ENCODE measurements around the gene CACNA1H.

Gene CACNA1H

DNA sequence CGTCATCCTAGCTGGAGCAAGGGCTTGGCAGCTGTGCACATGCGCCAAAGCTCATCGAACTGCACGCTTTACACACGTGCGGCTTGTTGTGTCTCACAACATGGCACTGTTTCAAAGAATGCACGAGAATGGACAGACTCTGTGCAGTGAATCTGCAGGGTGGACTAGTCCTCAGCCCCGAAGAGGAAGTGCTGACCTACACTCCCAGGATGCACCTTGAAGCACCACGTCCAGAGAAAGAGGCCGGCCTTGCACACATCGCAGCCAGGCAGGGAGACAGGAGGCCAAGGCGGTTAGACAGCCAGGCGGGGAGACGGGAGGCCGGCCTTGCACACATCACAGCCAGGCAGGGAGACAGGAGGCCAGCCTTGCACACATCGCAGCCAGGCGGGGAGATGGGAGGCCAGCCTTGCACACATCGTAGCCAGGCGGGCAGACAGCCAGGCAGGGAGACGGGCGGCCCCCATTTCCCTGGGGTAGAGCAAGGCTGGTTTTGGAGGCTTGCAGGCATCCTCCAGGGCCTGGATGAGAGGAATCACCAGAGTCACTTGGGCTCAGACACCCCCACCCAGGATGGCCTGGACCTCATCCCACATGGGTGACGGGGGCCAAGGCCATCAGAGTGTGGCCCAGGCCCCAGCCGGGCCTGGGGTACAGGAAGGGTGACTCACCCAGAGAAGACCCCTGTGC lies 9.0 kb upstream of the CACNA1H start:
- H3K27ac ChIP-seq: no peak overlapping the region
- TF ChIP-seq, protein P1, sequence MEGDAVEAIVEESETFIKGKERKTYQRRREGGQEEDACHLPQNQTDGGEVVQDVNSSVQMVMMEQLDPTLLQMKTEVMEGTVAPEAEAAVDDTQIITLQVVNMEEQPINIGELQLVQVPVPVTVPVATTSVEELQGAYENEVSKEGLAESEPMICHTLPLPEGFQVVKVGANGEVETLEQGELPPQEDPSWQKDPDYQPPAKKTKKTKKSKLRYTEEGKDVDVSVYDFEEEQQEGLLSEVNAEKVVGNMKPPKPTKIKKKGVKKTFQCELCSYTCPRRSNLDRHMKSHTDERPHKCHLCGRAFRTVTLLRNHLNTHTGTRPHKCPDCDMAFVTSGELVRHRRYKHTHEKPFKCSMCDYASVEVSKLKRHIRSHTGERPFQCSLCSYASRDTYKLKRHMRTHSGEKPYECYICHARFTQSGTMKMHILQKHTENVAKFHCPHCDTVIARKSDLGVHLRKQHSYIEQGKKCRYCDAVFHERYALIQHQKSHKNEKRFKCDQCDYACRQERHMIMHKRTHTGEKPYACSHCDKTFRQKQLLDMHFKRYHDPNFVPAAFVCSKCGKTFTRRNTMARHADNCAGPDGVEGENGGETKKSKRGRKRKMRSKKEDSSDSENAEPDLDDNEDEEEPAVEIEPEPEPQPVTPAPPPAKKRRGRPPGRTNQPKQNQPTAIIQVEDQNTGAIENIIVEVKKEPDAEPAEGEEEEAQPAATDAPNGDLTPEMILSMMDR (IDR thresholded peaks at IDR 0.05): no peak
- TF ChIP-seq ZFX (IDR thresholded peaks at IDR 0.05; ENCODE audit: borderline replicate concordance): no peak

DNA sequence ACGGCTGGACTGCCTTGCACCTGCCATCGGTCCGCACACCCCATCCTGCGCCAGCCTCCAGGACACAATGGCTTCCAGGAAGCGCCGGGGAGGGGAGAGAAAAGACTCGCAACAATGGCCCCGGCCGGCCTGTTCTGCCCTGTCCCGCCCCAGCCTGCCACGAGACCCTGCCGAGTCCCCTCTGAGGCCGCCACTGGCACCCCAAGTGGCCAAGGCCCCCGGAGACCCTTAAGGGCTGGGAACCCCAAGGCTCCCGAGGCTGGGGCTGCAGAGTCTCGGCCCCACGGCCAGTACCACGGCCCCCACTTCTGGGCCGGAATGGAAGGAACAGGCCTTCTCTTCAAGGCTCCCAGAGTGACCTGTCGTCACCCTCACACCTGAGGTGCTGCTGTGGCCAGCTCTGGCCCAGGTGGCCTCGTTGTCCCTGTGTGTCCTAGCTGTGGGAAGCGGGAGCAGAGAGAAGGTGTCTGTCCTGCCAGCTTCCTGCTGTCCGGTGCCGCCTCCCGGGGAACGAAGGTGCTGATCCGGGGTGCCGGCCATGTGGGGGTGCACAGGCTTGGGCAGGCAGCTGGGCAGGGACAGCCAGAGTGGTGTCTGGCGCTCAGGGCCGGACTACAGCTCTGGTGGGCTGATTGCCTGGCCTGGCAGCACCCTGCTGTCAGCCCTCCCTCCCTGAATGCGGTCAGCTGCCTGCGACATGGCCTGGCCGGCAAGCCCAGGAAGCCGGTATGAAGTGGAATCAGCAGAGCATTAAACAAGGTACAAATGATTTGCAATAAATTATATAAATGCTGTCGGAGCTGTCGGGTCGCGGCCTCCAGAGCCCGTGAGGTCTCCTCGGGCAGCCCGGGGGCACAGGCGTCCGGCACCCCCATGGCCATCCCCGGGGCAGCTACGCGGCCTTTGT lies 8.2 kb upstream of the CACNA1H start:
- TF ChIP-seq, protein P1 (IDR thresholded peaks at IDR 0.05): no peak
- no peak for TF ChIP-seq ZFX (IDR thresholded peaks at IDR 0.05; ENCODE audit: borderline replicate concordance)

DNA sequence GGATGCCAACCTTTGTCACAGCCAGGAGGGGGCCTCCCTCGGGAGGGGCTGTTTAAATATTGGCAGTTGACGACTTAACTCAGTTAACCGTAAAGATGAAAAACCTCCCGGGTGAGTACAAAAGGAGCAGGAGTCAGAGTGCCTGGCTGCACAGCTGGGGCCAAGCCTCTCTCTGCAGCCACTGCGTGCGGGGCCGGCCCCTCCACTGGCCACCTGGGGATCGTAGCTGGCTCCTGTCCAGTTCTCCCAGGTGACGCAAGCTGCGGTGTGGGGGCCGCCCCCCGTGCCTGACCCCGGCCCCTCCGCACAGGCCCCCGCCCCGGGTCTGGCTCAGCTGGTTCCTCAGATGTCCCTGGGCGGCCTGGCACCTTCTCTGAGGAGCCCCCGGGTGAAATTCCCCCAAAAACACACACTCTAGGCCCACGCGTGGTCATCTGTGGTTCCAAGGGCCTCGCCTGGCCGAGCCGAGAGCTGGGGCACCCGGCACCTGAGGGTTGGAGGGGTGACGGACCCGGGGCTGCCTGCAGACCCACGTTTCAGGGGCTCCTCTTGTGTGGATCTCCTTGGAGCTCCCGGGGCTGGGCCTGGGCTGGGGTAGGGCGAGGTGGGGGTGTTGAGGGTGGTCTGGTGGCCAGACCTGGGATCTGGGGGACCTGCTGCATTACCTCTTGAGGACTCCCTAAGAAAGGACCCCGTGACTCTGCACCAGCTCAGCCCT lies 7.4 kb upstream of the CACNA1H start:
- no peak for TF ChIP-seq ZFX (IDR thresholded peaks at IDR 0.05; ENCODE audit: borderline replicate concordance)
- TF ChIP-seq, protein P1 (IDR thresholded peaks at IDR 0.05): no peak
- no peak overlapping the region for H3K27ac ChIP-seq

More for the DNA sequence above, 8.2 kb upstream of the CACNA1H start:
- no peak overlapping the region for H3K27ac ChIP-seq

DNA sequence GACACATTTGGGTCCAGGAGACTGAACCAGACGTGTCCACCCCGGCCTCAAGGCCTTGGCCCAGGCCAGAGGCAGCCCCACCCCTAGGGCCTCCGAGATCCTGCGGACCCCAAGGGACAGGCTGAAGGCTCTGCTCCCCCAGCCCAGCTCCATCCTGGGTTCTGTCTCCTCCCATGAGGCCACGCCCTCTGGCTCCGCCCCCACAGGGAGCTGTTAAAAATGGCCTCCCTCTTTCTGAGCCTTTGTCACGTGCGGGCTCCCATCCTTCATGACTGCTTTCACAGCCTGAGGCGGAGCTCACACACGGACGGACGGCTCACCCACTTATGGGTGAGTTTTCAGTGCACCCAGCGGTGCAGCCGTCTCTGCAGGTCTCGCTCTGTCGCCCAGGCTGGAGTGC lies 6.5 kb upstream of the CACNA1H start:
- no peak for TF ChIP-seq ZFX (IDR thresholded peaks at IDR 0.05; ENCODE audit: borderline replicate concordance)
- TF ChIP-seq, protein P1 (IDR thresholded peaks at IDR 0.05): no peak
- H3K27ac ChIP-seq: no peak overlapping the region

DNA sequence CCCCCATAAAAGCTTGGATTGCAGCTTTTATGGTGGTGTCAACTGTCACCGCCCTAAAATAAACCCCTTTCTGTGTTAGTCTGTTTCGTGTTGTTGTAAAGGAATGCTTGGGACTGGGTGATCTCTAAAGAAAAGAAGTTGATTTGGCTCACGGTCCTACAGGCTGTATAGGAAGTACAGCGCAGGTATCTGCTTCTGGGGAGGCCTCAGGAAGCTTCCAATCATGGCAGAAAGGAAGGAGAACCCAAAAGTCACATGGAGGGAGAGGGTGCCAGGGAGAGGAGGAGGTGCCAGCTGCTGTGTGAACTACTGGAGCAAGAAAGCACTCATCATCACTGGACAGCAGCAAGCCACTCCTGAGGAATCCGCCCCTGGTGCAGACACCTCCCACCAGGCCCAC lies 5.9 kb upstream of the CACNA1H start:
- no peak overlapping the region for H3K27ac ChIP-seq
- TF ChIP-seq ZFX (IDR thresholded peaks at IDR 0.05; ENCODE audit: borderline replicate concordance): no peak
- TF ChIP-seq, protein P1 (IDR thresholded peaks at IDR 0.05): no peak

DNA sequence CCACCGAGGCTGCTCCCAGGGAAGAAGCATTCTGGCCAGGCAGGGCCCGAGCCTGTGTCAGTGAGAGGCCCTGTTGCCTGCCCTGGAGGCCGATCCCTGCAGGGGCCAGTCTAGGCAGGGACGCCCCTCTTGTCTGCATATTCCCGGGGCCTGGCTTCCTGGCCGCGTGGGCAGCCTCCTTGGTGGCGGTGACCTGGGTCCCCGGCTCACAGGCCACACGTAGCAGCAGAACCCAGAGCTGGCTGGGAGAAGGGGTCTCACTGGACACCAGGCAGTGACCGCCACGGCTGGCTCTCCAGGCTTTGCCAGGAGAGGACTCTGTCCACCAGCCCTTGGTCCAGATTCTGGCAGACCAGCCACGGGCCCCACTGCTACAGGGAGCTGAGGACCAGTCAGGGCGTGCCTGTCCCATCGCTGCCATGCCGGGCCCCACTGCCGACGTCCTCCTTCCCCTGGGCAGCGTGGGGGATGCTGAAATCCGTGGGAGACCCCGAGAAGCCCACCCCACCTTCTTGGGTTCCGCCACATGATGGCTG lies 3.7 kb upstream of the CACNA1H start:
- TF ChIP-seq ZFX (IDR thresholded peaks at IDR 0.05; ENCODE audit: borderline replicate concordance): no peak
- TF ChIP-seq, protein P1 (IDR thresholded peaks at IDR 0.05): no peak
- H3K27ac ChIP-seq: no peak overlapping the region
